Measurements from ENCODE around the gene DESI2.

The DESI2 gene

GRCh38 chr1:244699741-244700140 lies 46.8 kb downstream of the DESI2 start:
- TF ChIP-seq REST (IDR thresholded peaks at IDR 0.05; ENCODE audit: insufficient replicate concordance, low read depth) = no peak
- no peak for TF ChIP-seq POLR2AphosphoS5 (IDR thresholded peaks at IDR 0.05; ENCODE audit: low read depth)
- no peak for TF ChIP-seq GABPA (IDR thresholded peaks at IDR 0.05; ENCODE audit: low read depth)
- no peak for TF ChIP-seq SPI1 (IDR thresholded peaks at IDR 0.05; ENCODE audit: borderline replicate concordance, low read depth)
- TF ChIP-seq, protein P1, sequence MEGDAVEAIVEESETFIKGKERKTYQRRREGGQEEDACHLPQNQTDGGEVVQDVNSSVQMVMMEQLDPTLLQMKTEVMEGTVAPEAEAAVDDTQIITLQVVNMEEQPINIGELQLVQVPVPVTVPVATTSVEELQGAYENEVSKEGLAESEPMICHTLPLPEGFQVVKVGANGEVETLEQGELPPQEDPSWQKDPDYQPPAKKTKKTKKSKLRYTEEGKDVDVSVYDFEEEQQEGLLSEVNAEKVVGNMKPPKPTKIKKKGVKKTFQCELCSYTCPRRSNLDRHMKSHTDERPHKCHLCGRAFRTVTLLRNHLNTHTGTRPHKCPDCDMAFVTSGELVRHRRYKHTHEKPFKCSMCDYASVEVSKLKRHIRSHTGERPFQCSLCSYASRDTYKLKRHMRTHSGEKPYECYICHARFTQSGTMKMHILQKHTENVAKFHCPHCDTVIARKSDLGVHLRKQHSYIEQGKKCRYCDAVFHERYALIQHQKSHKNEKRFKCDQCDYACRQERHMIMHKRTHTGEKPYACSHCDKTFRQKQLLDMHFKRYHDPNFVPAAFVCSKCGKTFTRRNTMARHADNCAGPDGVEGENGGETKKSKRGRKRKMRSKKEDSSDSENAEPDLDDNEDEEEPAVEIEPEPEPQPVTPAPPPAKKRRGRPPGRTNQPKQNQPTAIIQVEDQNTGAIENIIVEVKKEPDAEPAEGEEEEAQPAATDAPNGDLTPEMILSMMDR (IDR thresholded peaks at IDR 0.05; ENCODE audit: insufficient read depth, low read length) = no peak
- Histone ChIP-seq H3K27ac (replicated peaks) (no peak overlapping the region), H3K4me3 (replicated peaks; ENCODE audit: insufficient read depth, low read length) (no peak overlapping the region), H3K27me3 (ENCODE audit: insufficient read depth, poor library complexity, severe bottlenecking) (no peaks in the 10 kb centered on the region)
- no peak for DNase-seq (ENCODE audit: low read depth in 1 of 2, low spot score in 1 of 2)

DNA sequence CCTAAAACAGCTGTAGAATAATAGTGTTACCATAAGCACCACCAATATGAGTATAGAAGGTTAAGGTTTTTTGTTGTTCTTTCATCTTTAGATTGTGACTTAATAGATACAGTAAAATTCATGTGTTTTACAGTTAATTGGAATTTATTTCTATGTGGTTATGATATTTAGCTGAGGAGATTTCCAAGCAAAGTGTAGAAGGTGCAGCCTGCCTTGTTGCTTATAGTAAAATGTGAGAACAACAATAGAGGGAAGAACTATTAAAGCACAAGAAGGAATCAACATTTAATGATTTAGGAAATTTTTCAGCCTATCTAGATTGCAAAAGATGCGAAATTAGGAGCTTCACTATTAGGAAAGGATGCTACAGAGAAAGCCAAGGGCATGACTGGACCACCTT lies 47.9 kb downstream of the DESI2 start:
- Histone ChIP-seq H3K27me3 (ENCODE audit: insufficient read depth, poor library complexity, severe bottlenecking) (no peaks in the 10 kb centered on the region), H3K27ac (replicated peaks) (no peak overlapping the region), H3K4me3 (replicated peaks; ENCODE audit: insufficient read depth, low read length) (no peak overlapping the region)
- TF ChIP-seq POLR2AphosphoS5 (IDR thresholded peaks at IDR 0.05; ENCODE audit: low read depth) = no peak
- no peak for TF ChIP-seq GABPA (IDR thresholded peaks at IDR 0.05; ENCODE audit: low read depth)
- TF ChIP-seq SPI1 (IDR thresholded peaks at IDR 0.05; ENCODE audit: borderline replicate concordance, low read depth) = no peak
- TF ChIP-seq REST (IDR thresholded peaks at IDR 0.05; ENCODE audit: insufficient replicate concordance, low read depth) = no peak
- TF ChIP-seq, protein P1 (IDR thresholded peaks at IDR 0.05; ENCODE audit: insufficient read depth, low read length) = no peak
- no peak for DNase-seq (ENCODE audit: low read depth in 1 of 2, low spot score in 1 of 2)

GRCh38 chr1:244702620-244703019 lies 49.7 kb downstream of the DESI2 start:
- H3K4me3 ChIP-seq (replicated peaks; ENCODE audit: insufficient read depth, low read length) = no peak overlapping the region
- H3K27me3 ChIP-seq (ENCODE audit: insufficient read depth, poor library complexity, severe bottlenecking) = no peaks in the 10 kb centered on the region
- TF ChIP-seq GABPA (IDR thresholded peaks at IDR 0.05; ENCODE audit: low read depth) = no peak
- no peak for TF ChIP-seq REST (IDR thresholded peaks at IDR 0.05; ENCODE audit: insufficient replicate concordance, low read depth)
- TF ChIP-seq, protein P1 (IDR thresholded peaks at IDR 0.05; ENCODE audit: insufficient read depth, low read length) = no peak
- TF ChIP-seq SPI1 (IDR thresholded peaks at IDR 0.05; ENCODE audit: borderline replicate concordance, low read depth) = no peak
- TF ChIP-seq POLR2AphosphoS5 (IDR thresholded peaks at IDR 0.05; ENCODE audit: low read depth) = no peak
- H3K27ac ChIP-seq (replicated peaks) = no peak overlapping the region
- DNase-seq (ENCODE audit: low read depth in 1 of 2, low spot score in 1 of 2) = no peak

All from HL-60 (cell line).